Gastroesophageal sphincter (tissue), 2 donors: ENCODE measurements around the gene IER3.

Source experiments
- POLR2A ChIP-seq, 2 donors: fragments of 450-650 bp; IDR thresholded peaks; one replicate each; pipeline ENCODE4 v1.6.1; 2017; ENCODE audit warnings: antibody characterized with exemption in 2 of 2, mild to moderate bottlenecking in 2 of 2, moderate library complexity in 1 of 2
- POLR2AphosphoS5 ChIP-seq: sonication (generic); formaldehyde crosslinking; IDR thresholded peaks from one replicate; pipeline ENCODE4 v1.6.1; 2017; ENCODE audit warnings: antibody characterized with exemption

GRCh38 chr6:30735668-30736314 is 8.6 kb downstream of the IER3 start:
- no peak for TF ChIP-seq POLR2A (IDR thresholded peaks at IDR 0.05)
- TF ChIP-seq POLR2AphosphoS5, result no peak
